NCI-H526 treated with DMSO at 0.1 percent for 48 hours (cell line): ENCODE data around the gene SPAG5.

ENCODE experiments used
- DNase-seq: peaks from one replicate; lab custom pipeline; 2025; lab: John Stamatoyannopoulos, UW

The SPAG5 gene, protein sequence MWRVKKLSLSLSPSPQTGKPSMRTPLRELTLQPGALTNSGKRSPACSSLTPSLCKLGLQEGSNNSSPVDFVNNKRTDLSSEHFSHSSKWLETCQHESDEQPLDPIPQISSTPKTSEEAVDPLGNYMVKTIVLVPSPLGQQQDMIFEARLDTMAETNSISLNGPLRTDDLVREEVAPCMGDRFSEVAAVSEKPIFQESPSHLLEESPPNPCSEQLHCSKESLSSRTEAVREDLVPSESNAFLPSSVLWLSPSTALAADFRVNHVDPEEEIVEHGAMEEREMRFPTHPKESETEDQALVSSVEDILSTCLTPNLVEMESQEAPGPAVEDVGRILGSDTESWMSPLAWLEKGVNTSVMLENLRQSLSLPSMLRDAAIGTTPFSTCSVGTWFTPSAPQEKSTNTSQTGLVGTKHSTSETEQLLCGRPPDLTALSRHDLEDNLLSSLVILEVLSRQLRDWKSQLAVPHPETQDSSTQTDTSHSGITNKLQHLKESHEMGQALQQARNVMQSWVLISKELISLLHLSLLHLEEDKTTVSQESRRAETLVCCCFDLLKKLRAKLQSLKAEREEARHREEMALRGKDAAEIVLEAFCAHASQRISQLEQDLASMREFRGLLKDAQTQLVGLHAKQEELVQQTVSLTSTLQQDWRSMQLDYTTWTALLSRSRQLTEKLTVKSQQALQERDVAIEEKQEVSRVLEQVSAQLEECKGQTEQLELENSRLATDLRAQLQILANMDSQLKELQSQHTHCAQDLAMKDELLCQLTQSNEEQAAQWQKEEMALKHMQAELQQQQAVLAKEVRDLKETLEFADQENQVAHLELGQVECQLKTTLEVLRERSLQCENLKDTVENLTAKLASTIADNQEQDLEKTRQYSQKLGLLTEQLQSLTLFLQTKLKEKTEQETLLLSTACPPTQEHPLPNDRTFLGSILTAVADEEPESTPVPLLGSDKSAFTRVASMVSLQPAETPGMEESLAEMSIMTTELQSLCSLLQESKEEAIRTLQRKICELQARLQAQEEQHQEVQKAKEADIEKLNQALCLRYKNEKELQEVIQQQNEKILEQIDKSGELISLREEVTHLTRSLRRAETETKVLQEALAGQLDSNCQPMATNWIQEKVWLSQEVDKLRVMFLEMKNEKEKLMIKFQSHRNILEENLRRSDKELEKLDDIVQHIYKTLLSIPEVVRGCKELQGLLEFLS

GRCh38 chr17:28598799-28599310 is at the start of gene SPAG5:
Gene SPAG5 (minus strand): TSS chr17:28599025. CDS start chr17:28598946, 79 bp downstream.
- peak; percentile 94 for DNase-seq

- no peak for DNase-seq
Observed at GRCh38 chr17:28646039-28646754, 47.4 kb upstream of the SPAG5 start.

- DNase-seq = no peak
Observed at GRCh38 chr17:28645576-28645939, 46.7 kb upstream of the SPAG5 start.

- peak; percentile 94 for DNase-seq
Observed at GRCh38 chr17:28644787-28645575, 46.2 kb upstream of the SPAG5 start, which contains the start of gene BLTP2. Gene BLTP2 (minus strand): TSS chr17:28645158. CDS start chr17:28645056, 102 bp downstream.

DNA sequence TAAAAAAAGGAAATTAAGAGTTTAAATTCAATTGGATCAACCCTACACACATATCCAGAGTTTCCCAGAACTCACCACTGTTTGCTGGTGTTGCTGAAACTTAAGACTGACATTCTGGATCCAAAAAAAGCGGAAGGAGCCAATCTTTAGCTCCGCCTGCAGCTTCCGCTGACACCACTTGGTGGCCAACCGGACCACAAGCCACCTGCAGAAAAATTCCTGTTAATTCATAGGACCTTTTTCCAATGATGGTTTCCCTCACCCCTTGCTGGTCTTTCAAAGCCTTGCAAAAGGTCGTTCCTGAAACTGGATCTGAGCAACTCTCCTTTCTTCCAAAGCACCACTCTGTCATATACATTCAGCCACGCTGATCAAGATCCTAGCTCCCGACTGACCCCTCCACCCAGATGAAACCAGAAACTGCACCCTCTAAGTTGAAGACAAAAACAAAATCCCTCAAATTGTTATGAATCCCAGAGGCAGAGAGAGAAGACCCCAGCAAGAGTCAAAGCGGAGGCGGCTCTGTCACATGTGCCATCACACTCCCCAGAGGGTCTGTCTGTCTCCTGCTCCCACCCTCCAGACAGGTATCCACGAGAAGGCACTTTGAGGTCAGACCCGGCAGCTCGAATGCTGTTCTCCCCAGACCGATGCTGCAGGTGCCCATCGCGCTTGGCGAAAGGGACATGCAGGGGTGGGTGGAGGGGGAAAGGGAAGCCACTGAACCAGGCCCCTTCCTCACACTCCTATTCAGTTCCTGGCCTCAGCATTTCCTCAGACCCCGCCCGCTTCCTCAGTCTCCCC is 45.4 kb upstream of the SPAG5 start:
- DNase-seq = peak; percentile 56

DNA sequence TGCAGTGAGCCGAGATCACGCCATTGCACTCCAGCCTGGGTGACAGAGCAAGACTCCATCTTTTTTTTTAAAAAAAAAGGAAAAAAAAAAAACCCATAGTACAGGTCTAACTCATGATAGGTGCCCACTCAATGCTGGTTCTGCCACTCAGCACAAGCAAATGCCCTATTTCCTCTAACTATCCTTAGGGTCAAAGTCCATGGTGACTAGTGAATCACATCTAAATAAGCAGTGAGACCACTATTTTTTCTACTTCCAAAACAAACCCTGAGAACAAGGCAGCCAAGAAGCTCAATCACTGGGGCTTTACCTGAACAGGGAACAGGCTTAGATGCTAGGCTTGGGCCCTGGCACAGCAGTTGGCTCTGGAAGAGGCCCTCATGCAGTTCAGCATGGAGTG is 42.8 kb upstream of the SPAG5 start:
- DNase-seq = no peak

- DNase-seq = no peak
Observed at GRCh38 chr17:28635506-28635905, 36.7 kb upstream of the SPAG5 start.

GRCh38 chr17:28634206-28634865 is 35.5 kb upstream of the SPAG5 start:
- DNase-seq = no peak

- no peak for DNase-seq
Observed at GRCh38 chr17:28626818-28627217, 28.0 kb upstream of the SPAG5 start.

DNA sequence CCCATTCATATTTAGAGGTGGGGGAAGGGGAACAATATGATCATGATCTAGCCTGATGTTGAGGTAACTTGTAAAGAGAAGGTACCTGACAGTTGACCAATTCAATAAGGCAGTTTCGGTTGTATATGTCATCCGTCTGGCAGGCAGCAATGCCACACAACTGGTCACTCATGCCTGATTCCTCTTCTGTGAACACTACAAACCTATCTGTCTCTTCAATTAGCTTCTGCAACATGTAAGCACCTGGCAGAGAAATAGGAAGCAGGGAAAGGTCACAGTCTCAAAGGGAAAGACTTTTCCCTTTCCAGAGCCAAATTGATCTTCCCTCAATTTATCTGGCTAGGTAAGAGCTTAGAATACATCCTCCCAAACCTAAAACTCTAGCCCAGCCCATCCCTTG is 25.3 kb upstream of the SPAG5 start:
- DNase-seq = no peak

DNA sequence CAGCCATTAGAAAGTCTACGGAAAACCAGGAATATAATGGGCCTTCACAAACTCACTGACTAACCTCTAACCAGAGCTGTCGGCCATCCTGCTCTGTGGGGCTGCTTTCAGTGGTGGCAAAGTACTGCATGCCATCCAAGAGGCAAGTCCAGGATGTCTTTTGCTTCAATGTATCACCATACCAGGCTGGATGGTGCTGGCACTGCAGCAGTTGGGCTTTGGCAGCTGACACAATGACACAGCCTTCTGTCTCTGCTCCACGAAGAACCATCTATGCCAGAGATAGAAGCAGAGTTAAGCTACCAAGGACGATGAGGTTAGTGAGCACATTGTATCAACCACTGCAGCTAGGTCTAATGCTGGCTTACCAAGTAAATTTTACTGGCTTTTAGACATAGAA is 24.9 kb upstream of the SPAG5 start:
- DNase-seq = no peak

DNA sequence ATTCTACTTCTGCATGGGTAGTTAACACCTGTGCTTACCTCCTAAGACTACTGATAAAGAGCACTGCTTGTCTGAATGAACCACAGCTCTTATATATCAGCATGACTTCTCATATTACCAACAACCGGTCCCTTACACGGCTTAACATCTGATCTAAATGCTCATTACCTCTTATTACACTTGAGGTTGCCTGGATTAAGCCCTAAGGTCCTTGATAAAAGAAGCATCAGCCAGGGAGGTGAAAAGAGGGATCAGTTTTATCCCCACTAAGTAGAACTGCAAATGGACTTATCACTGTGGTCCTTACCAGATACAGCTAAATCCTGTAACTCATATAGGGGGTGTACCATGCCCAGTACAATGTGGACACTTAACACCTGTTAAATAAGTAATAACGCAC is 23.4 kb upstream of the SPAG5 start:
- no peak for DNase-seq

- DNase-seq = no peak
Observed at GRCh38 chr17:28620010-28620409, 21.2 kb upstream of the SPAG5 start.

- no peak for DNase-seq
Observed at GRCh38 chr17:28618464-28618863, 19.6 kb upstream of the SPAG5 start.

DNA sequence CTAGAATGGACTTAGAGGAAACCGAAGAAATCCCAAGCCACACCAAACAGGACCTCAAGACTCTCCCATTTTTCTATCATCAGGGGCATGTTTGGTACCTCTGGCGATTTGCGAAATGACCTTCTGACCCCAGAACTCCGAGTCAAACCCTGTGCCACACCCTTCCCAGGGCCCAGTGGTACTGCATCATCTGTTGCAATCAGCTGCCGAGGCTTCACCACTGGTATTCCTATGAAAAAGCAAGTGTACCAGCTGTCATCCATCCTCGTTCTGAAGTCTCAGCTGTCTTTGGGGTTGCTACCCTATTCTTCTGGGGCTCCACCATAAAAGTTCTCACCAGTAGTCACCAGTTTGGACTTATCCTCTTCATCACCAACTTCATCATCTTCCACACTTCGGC is 17.5 kb upstream of the SPAG5 start:
- no peak for DNase-seq

- DNase-seq = no peak
Observed at GRCh38 chr17:28615260-28615940, 16.6 kb upstream of the SPAG5 start.

DNA sequence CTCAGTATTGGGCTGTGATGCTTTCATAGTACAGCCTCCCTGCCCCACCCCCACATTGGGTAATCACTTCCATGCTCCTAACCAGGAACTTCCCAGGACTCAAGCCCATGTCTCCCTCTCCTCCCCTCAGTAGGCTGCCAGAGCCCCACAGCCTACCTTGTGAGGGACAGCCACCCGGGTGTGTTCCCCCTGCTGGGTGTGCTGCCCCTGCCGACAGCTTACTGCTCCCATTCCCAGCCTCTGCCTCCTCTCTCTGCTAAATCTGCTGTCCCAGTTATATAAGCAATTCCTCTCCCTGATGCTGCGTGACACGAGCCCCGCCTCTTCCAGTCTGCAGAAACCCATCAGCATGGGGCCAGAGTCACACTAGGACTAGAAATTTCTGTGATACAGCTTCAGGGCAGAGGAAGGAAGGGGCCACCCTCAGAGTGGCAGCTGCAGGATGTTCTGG is 15.1 kb upstream of the SPAG5 start, which contains the start of gene RSKR:
Gene RSKR (minus strand): TSS at position 255 of the 451 bp plus-strand sequence. CDS start 24 bp downstream, at position 231.
- DNase-seq = no peak
